Measurements from ENCODE around the gene SHISA4. TPM values are rescaled to one million over a fixed set of nuclear protein-coding genes. Genes with fewer than 3 reads are reported as not detected.

Gene SHISA4
- total RNA-seq, 4 donors from 2014 or later: 13.9 to 29.7 (median 15.9) TPM

DNA sequence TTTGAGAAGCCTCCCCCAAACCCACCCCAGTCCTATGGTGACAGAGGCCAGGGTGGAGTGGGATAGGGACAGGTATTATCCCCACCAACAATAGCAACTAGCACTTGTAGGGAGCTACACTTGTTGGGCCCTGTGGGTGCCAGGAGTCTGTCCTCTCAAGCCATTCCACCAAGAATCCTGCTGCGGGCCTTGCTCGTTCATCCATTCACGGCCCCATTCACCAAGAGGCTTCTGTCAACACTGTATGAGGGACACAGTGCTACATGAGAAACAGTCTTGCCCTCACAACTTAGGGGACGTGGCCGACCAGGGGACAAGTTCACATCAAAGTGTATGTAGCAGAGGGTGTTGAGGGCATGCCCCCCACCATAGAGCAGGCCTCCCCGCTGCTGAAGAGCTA is 18.9 kb downstream of the SHISA4 start:
- TF ChIP-seq, protein P1, sequence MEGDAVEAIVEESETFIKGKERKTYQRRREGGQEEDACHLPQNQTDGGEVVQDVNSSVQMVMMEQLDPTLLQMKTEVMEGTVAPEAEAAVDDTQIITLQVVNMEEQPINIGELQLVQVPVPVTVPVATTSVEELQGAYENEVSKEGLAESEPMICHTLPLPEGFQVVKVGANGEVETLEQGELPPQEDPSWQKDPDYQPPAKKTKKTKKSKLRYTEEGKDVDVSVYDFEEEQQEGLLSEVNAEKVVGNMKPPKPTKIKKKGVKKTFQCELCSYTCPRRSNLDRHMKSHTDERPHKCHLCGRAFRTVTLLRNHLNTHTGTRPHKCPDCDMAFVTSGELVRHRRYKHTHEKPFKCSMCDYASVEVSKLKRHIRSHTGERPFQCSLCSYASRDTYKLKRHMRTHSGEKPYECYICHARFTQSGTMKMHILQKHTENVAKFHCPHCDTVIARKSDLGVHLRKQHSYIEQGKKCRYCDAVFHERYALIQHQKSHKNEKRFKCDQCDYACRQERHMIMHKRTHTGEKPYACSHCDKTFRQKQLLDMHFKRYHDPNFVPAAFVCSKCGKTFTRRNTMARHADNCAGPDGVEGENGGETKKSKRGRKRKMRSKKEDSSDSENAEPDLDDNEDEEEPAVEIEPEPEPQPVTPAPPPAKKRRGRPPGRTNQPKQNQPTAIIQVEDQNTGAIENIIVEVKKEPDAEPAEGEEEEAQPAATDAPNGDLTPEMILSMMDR (IDR thresholded peaks at IDR 0.05; ENCODE audit: low read depth): no peak

- TF ChIP-seq, protein P1 (IDR thresholded peaks at IDR 0.05; ENCODE audit: low read depth): no peak
Observed at GRCh38 chr1:201911826-201912571, 23.3 kb downstream of the SHISA4 start.

- TF ChIP-seq, protein P1 (IDR thresholded peaks at IDR 0.05; ENCODE audit: low read depth): no peak
Observed at GRCh38 chr1:201912832-201913231, 24.1 kb downstream of the SHISA4 start.

DNA sequence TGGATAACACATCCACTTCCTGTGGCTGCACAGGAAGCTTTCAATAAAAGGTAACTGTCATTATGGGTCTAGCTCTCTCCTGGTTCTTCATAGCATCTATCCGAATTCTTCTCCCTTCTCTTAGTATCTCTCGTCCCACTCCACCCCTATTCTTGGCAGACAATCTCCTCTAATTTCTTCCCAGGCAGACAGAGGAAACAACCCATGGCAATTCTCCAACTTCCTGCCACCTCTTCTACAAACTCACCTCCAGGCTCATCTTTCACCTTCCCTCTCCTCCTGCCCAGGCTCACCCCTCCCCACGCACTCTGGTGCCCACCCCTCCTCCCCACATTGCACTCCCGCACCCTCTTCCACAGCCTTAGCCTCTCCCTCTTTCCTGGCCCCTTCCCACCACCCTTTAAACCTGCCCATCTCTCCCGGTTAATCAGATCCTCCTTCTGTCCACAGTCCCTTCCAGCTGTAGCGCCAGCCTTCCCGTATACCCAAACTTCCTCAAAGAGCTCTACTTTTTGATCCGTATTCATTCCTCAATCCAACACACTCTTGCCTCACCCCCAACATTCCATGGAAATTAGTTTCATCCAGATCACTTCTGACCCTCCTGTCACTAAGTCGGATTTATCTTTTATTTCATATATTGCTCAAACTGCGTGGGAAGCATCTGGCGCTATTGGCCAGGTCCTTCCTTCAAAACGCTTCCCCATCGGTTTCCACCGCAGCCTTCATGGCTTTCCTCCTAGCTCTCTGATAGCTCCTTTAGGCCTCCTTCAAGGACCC is 25.9 kb downstream of the SHISA4 start:
- TF ChIP-seq, protein P1 (IDR thresholded peaks at IDR 0.05; ENCODE audit: low read depth): no peak

DNA sequence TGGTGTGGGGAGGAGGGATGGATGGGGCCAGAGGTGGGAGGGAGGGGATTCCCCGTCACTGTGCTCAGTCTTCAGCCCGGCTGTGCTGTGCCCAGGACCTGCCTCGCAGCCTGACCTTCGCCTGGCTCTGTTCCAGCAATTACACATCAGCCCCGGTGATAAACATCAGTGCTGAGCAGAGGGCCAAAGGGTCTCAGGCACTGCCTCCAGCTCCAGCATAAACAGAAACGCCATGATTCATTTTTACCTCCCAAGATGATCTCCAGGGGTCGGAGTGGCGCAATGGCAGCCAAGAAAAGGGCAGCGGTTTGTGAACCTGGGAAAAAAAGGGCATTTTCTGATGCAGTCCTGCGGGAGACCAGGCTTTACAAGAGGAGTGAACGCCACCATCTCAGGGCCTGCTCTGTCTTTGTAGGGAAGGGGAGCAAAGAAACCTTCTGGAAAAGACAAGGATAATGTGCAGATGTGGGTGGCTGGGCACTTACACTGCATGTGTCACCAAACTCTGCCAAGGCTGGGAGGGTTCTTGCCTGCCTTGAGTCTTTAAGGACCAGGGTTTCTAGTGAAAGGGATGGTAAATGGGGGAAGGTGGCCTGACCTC is 28.1 kb downstream of the SHISA4 start:
- TF ChIP-seq, protein P1 (IDR thresholded peaks at IDR 0.05; ENCODE audit: low read depth): no peak

GRCh38 chr1:201917362-201918033 is 28.8 kb downstream of the SHISA4 start:
- TF ChIP-seq, protein P1 (IDR thresholded peaks at IDR 0.05; ENCODE audit: low read depth): no peak
